Measurements from ENCODE around the gene PCSK7.

DNA sequence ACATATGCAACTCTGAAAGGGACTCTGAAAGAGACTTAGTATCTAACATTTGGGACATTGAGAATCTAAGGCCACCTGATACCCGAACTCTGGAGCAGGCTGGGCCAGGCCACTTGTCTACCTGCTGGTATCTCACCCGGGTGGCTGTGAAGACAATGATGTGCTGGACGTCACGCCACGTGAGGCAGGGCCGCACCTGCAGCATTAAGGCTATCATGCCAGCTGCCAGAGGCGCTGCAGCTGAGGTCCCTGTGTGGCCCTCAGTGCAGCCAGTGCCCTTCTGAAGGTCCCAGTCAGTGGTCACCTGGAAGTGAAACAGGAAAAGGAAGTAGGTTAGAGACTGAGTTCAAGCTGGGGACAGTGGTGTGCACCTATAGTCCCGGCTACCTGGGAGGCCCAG lies 12.4 kb downstream of the PCSK7 start:
- TF ChIP-seq POLR2AphosphoS5 (IDR thresholded peaks at IDR 0.05; ENCODE audit: low read depth, low read length), result no peak
- no peak for TF ChIP-seq EZH2 (IDR thresholded peaks at IDR 0.05)
- TF ChIP-seq, protein P1, sequence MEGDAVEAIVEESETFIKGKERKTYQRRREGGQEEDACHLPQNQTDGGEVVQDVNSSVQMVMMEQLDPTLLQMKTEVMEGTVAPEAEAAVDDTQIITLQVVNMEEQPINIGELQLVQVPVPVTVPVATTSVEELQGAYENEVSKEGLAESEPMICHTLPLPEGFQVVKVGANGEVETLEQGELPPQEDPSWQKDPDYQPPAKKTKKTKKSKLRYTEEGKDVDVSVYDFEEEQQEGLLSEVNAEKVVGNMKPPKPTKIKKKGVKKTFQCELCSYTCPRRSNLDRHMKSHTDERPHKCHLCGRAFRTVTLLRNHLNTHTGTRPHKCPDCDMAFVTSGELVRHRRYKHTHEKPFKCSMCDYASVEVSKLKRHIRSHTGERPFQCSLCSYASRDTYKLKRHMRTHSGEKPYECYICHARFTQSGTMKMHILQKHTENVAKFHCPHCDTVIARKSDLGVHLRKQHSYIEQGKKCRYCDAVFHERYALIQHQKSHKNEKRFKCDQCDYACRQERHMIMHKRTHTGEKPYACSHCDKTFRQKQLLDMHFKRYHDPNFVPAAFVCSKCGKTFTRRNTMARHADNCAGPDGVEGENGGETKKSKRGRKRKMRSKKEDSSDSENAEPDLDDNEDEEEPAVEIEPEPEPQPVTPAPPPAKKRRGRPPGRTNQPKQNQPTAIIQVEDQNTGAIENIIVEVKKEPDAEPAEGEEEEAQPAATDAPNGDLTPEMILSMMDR (IDR thresholded peaks at IDR 0.05 in 2 of 3, conservative IDR thresholded peaks at IDR 0.05 in 1 of 3; ENCODE audit: borderline replicate concordance in 1 of 3, insufficient read depth in 1 of 3, low read depth in 2 of 3, low read length in 2 of 3), result no peak
- TF ChIP-seq RAD21 (IDR thresholded peaks at IDR 0.05; ENCODE audit: low read depth), result no peak
- TF ChIP-seq POLR2A (IDR thresholded peaks at IDR 0.05; ENCODE audit: borderline replicate concordance, extremely low read depth, insufficient read depth, insufficient read length), result no peak
